HG03520 (cell line): ENCODE measurements around the gene RAB11FIP3.

Source experiments
- ATAC-seq: cut with Tn5 transposase; IDR thresholded peaks from one replicate; pipeline ENCODE4 v1.9.1; 2021; ENCODE audit warnings: mild to moderate bottlenecking, moderate library complexity; ENCODE audit not compliant: unreplicated experiment

The RAB11FIP3 gene

DNA sequence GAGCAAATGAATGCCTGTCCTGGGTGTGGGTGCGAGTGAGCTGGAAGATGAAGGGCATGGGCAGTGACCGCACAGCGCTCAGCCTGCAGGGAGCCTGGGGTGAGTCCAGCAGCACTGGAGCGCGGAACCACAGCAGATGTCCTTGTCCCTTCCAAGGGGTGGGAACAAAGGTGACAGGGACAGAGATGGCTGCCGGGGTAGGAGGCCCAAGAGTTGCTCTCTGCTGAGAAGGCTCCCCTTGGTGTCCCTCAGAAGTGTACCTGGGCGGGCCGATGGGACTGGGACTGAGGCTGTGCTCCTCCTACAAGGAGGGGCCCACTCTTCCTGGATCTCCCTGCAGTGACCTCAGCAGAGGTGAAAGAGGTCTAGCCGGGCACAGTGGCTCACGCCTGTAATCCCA lies 36.1 kb upstream of the RAB11FIP3 start:
- ATAC-seq: no peak

- ATAC-seq: no peak
Measured at GRCh38 chr16:391885-392335, 33.5 kb upstream of the RAB11FIP3 start.

DNA sequence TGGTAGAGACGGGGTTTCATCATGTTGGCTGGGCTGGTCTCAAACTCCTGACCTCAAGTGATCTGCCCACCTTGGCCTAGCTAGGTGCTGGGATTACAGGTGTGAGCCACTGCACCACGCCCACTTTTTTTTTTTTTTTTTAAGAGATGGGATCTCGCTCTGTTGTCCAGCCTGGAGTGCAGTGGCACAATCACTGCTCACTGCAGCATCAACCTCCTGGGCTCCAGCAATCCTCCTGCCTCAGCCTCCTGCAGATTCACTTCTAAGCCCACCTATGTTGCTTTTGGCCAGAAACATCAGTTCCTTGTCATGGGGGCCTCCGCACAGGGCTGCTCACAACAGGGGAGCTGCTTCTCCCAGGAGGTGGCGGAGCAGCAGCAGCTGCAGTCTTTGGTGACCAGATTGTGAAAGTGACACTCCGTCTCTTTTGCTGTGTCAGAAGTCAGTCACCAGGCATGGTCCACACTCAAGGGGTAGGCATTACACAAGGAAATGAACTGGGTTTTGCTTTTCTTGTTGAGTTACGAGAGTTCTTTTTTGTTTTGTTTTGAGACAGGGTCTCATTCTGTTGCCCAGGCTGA lies 32.9 kb upstream of the RAB11FIP3 start:
- no peak for ATAC-seq

GRCh38 chr16:396199-396598 lies 29.2 kb upstream of the RAB11FIP3 start:
- no peak for ATAC-seq

DNA sequence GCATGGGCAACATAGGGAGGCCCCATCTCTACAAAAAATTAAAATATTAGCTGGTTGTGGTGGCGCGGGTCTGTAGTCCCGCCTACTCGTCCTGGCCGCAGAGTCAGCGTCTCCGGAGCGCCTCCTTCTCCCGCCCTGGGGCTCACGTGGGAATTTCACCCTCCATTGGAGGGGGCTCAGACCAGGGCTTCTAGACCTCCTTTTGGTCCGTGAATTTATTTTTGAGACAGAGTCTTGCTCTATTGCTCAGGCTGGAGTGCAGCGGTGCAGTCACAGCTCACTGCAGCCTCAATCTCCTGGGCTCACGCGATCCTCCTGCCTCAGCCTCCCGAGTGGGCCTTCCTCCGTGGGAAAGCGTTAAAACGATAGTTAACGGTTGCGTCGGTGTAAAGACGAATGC lies 28.8 kb upstream of the RAB11FIP3 start:
- ATAC-seq: no peak

- ATAC-seq: no peak
Measured at GRCh38 chr16:397135-397661, 28.3 kb upstream of the RAB11FIP3 start, which contains the start of gene NME4. Gene NME4, plus strand, starts transcription at chr16:397199. Its CDS starts 24 bp downstream, at chr16:397223.

GRCh38 chr16:397736-398332 lies 27.6 kb upstream of the RAB11FIP3 start:
- no peak for ATAC-seq

DNA sequence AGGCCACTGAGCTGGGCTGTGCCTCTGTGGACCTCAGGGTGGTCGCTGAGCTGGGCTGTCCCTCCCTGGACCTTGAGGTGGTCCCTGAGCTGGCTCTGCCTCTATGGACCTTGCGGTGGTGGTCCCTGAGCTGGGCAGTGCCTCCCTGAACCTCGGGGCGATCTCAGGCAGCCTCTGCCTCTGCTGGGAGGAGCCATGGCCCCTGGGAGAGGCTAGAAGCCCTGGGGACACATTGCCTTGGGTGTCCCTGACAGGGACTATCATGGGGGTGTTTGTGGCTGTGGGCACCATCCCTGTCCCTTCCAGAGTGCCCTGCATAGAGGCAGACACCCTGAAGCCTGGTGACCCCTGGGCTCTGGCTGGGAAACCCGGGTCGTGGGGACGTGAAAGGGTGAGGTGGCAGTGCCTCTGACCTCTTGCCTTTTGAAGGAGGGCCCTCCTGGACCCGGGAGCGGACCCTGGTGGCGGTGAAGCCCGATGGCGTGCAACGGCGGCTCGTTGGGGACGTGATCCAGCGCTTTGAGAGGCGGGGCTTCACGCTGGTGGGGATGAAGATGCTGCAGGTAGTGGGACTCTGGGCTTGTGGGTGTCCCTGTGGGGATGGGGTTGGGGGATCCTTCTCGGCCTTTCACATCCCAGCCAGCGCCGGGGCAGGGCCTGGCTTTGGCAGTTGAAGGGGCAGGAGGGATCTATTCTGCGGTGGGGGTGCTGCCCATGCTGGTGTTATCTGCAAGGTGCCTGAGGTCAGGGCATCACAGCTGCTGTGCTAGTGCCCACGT lies 26.7 kb upstream of the RAB11FIP3 start:
- ATAC-seq: no peak

GRCh38 chr16:399340-400019 lies 26.0 kb upstream of the RAB11FIP3 start:
- no peak for ATAC-seq

GRCh38 chr16:400061-400591 lies 25.3 kb upstream of the RAB11FIP3 start:
- no peak for ATAC-seq

GRCh38 chr16:401468-402348 lies 23.7 kb upstream of the RAB11FIP3 start, which contains the start of gene DECR2:
Gene DECR2, plus strand, starts transcription at chr16:401885. Its CDS starts 79 bp downstream, at chr16:401964.
- peak; percentile 45 for ATAC-seq

DNA sequence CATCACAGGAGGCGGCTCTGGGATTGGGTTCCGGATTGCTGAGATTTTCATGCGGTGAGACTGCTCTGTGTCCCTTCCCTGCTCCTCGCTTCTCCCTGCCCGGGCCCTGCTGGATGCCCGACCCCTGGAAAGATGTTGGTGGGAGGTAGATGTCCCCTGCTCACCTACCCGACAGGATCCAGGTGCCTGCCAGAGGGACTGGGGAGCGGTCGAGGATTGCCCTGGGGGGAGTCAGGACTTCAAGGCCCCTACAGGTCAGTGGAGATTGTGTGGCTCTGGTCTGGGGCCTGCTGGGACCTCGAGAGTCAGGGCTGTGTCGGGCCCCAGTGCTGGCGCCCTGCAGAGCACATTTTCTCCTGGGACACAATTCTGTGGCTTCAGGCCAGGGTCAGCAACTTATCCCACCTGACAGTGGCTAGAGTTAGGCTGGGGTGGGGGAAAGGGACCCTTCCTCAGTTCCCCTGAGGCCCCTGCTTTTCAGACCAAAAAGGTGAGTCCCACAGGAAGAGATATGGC lies 20.4 kb upstream of the RAB11FIP3 start:
- no peak for ATAC-seq

DNA sequence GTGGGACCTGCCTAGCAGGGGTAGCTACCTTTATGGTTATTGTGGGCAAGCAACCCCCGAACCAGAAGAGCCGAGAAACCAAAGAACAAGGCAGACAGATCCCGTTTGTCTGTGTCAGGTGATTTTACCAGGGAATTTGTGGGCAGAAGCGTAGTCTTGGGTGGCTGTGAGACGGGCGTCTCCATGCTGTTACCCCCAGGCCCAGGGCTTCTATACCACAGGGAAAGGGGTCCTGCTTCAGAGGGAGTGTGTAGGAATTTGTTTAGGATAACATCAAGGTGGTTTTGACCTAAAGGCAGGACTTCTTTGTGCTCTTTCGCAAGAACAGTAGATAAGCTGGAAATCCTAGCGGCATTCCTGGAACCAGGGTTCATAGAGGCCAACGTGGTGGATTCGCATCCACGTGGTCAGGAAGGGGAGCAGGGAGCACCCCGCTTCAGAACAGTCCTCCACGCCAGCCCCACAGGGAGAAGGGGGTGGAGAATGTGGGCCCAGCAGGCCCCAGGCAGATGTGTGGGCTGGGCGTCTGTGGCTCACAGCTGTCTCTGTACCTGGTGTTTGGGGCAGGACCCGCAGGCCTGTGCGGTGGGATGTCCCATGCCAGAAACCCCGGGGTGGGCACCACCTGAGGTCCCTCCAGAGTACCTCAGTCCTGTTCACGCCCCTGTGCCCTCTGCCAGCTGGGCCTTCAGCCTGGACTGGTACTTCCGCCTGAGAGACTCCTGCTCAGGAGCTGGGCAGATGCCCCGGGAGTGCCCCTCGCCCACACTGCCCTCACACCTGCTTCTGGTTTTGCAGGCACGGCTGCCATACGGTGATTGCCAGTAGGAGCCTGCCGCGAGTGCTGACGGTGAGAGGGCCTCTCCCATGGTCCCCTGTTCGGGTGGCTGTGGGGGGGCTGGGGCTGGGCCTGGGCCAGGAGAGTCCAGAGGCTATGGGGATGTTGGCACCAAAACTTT lies 19.6 kb upstream of the RAB11FIP3 start:
- no peak for ATAC-seq

DNA sequence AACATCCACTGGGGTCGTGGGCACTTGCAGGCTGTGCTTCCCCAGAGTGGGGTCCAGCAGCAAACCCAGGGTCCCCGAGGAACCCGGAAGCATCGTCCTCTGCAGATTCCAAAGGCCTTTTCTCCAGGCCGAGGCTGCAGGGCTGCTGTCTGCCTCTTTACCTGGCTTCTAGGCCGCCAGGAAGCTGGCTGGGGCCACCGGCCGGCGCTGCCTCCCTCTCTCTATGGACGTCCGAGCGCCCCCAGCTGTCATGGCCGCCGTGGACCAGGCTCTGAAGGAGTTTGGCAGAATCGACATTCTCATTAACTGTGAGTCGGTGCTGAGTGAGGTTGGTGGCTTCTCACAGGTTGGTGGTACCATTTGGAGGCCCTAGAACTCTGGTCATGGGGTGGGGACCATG lies 18.2 kb upstream of the RAB11FIP3 start:
- no peak for ATAC-seq

- ATAC-seq: no peak
Measured at GRCh38 chr16:410516-411178, 14.8 kb upstream of the RAB11FIP3 start.

- no peak for ATAC-seq
Measured at GRCh38 chr16:411576-412265, 13.7 kb upstream of the RAB11FIP3 start.

GRCh38 chr16:414395-415169 lies 10.9 kb upstream of the RAB11FIP3 start:
- ATAC-seq: no peak
